Spinal cord (tissue), 10 donors: Measurements from ENCODE around the gene RNF144A. TPM values are rescaled to one million over a fixed set of nuclear protein-coding genes. Genes with fewer than 3 reads are reported as not detected.

Source experiments
- DNase-seq, 6 donors: peaks; one replicate each; pipeline versions ENCODE4 v3.0.0 to v3.0.0-alpha.2; 2013 to 2015; ENCODE audit warnings: low spot score in 6 of 6, low read depth in 4 of 6
- H3K27ac ChIP-seq: one replicate; pipeline ENCODE4 v1.5.1; 2013; ENCODE audit warnings: low read depth, low read length, control low read depth
- H3K27me3 ChIP-seq: one replicate; pipeline ENCODE4 v1.6.1; 2013; ENCODE audit warnings: low read length; ENCODE audit not compliant: control insufficient read depth, insufficient read depth
- H3K36me3 ChIP-seq: one replicate; pipeline ENCODE4 v1.6.1; 2013; ENCODE audit warnings: low read length; ENCODE audit not compliant: control insufficient read depth, insufficient read depth
- H3K4me1 ChIP-seq: one replicate; pipeline ENCODE4 v1.6.1; 2013; ENCODE audit warnings: low read length; ENCODE audit not compliant: control insufficient read depth, insufficient read depth
- H3K4me3 ChIP-seq: one replicate; pipeline ENCODE4 v1.5.1; 2013; ENCODE audit warnings: low read depth, low read length, control low read depth
- H3K9me3 ChIP-seq: one replicate; pipeline ENCODE4 v1.6.1; 2013; ENCODE audit warnings: low read length; ENCODE audit not compliant: control insufficient read depth, insufficient read depth
- WGBS: methylation state at CpG from one replicate; pipeline ENCODE4 v1.1.5; 2013; ENCODE audit warnings: missing lambda C conversion rate; ENCODE audit not compliant: insufficient coverage; 5-methylcytosine and 5-hydroxymethylcytosine counted together
- polyA plus RNA-seq, 2 donors: library from polyadenylated mRNA; unstranded; fragments of 120-200 nt; gene quantifications; one replicate each; pipeline ENCODE4 v1.2.1, GENCODE V29; 2013; ENCODE audit not compliant: insufficient read length in 2 of 2
- total RNA-seq, 2 donors: library from RNA; depleted of rRNA in 1 of 2; stranded (reverse); fragments of 120-200 nt in 1 of 2; fragments of >200 nt in 1 of 2; gene quantifications; one replicate each; pipeline versions ENCODE4 v1.2.3 to v1.2.4, GENCODE V29; 2013 to 2014
- donor health status: healthy.

Gene RNF144A
- total and polyA plus RNA-seq, 4 donors: 38.2 to 94.0 (median 76.7) TPM

DNA sequence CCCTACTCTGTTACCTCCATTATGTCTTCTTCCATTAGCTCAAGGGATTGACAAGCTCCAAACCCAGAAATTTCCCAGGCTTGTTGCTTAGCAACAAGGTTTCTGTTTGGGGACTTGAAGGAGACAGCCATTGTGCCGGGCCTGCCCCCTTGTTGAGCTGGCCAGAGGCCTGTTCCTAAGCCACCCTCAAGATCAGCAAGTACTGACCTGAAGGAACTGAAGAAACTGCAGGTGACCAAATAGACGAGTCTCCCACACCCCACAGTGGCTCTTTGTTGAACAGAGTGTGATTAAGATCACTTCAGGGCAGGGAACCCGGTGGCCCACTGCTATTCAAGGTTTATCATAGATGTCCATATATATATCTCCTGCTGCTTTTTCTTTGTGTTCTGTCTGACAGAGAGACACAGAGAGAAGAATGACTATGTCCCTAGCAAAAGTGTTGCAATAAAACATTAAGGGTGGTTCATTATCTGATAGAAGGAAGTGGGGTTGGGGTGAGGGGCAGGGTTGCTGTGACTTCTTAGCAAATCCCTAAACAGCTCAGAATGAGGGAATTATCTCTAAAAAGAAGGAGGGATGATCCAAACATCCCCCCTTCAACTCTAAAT, 69.2 kb downstream of the RNF144A start:
- Histone ChIP-seq H3K36me3 (no peaks in the 10 kb centered on the region), H3K4me3 (no peak overlapping the region), H3K27ac (peak overlapping the region; percentile 74), H3K27me3 (no peaks in the 10 kb centered on the region), H3K9me3 (no peaks in the 10 kb centered on the region), H3K4me1 (peaks cover 37% of the 10 kb centered on the region)
- 0% methylated on average over 2 of the region's 3 CpGs for WGBS
- peak in 3 of 6 donors; percentile 58 to 91 (median 81) for DNase-seq

DNA sequence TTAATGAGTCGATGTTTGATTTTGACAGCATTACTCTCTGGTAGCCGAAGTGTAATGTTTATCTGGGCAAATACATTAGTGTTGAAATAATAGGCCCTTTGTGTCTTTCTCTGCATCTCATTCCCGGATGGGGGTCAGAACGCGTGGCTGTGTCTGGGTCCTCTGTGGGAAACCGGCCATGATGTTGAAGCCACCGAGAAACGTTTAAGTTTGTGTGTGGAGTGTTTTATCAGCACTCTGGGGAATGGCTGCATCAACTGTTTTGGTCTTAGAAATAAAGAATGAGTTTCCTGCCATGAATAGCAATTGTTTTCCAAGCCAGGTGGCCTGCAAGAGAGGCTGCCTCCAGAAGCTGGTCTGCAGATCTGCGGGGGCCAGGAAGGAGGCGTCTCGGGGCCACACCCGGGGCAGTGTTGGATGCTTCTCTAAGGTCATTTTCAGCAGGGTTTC, 69.7 kb downstream of the RNF144A start:
- H3K4me3 ChIP-seq: no peak overlapping the region
- peak overlapping the region; percentile 74 for H3K27ac ChIP-seq
- peaks cover 37% of the 10 kb centered on the region for H3K4me1 ChIP-seq
- H3K27me3 ChIP-seq: no peaks in the 10 kb centered on the region
- H3K36me3 ChIP-seq: no peaks in the 10 kb centered on the region
- DNase-seq: peak in 2 of 6 donors; percentile 64 to 69
- WGBS: 14% methylated on average over 11 of the region's 12 CpGs
- no peaks in the 10 kb centered on the region for H3K9me3 ChIP-seq

DNA sequence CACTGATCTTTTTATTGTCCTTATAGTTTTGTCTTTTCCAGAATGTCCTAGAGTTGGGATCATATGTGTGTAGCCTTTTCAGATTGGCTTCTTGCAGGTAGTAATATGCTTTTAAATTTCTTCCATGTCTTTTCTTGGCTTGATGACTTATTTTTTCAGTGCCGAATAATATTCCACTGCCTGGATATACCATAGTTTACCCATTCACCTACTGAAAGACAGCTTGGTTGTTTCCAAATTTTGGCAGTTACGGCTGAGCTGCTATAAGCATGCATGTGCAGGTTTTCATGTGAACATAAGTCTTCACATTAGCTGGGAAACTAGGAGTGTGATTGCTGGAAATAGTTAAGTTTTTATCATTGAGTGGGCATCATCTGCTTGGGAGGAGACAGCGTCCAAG, 73.7 kb downstream of the RNF144A start:
- H3K36me3 ChIP-seq: peaks cover 3% of the 10 kb centered on the region
- H3K4me1 ChIP-seq: peaks cover 35% of the 10 kb centered on the region
- no peaks in the 10 kb centered on the region for H3K9me3 ChIP-seq
- H3K27me3 ChIP-seq: no peaks in the 10 kb centered on the region
- DNase-seq: no peak
- 50% methylated on average over 1 of the region's 3 CpGs for WGBS
- H3K27ac ChIP-seq: no peak overlapping the region
- no peak overlapping the region for H3K4me3 ChIP-seq

DNA sequence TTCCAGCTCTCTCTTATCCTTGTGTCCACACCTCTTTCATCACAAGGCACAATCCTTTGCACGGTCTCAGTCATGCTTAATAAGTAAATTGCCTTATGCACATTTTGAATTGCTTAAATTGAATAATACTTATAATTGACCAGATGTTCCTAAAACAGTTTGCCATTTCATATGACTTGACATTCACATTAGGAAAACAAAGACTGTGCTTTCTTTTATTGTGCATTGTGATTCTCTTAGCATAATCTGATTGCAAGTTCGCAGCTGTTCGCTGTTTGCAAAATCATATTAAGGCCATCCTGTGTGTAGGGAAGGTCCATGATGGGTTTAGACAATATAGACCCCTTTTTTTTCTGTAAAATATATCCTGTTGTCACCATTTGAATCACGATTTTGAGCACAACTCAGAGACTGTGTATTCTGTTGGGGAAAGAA, 75.6 kb downstream of the RNF144A start:
- 17% methylated on average over 1 of the region's 4 CpGs for WGBS
- no peak overlapping the region for H3K4me3 ChIP-seq
- peaks cover 17% of the 10 kb centered on the region for H3K4me1 ChIP-seq
- peak overlapping the region; percentile 53 for H3K27ac ChIP-seq
- H3K27me3 ChIP-seq: no peaks in the 10 kb centered on the region
- H3K36me3 ChIP-seq: peaks cover 11% of the 10 kb centered on the region
- no peaks in the 10 kb centered on the region for H3K9me3 ChIP-seq
- peak in 1 of 6 donors; percentile 59 for DNase-seq

DNA sequence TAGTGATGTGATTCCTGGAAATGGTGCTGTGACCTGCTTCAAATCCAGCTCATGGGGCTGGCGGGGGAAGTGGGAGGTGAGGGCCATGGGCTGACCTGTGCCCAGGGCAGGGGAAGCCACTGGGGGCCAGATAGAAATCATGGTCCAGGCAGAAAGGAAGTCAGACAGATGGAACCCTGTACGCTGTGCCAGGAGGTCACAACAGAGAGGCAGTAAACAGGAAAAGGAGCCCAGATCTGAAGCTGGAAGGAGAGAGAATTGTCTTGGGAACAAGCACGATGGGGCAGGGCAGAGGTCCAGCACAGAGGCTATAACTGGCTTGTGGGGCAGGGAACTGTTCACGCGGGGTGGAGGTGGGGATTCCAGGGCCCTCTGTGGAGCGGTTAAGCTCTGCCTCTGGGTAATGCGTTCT, 76.0 kb downstream of the RNF144A start:
- WGBS: 62% methylated on average over 6 of the region's 7 CpGs
- Histone ChIP-seq H3K9me3 (no peaks in the 10 kb centered on the region), H3K27ac (peak overlapping the region; percentile 53), H3K4me1 (peaks cover 17% of the 10 kb centered on the region), H3K36me3 (peaks cover 11% of the 10 kb centered on the region), H3K27me3 (no peaks in the 10 kb centered on the region), H3K4me3 (no peak overlapping the region)
- no peak for DNase-seq

DNA sequence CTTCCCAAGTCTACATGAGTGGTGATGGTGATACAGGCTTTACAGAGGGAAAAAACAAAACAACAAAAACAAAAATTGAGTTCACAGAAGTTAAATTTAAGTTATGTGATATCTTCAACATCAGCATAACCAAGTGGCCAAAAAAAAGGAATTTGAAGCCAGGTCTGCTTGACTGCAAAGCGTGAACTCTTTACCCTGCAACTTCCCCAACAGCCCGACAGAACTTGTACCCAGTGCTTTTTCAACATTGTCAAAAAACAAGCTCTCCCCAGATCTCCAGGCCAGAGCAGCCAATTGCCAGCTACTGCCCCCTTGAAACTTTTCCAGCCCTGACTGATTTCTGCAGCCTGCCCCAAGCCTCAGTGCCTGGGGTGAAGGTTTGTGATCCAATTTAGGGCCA, 76.7 kb downstream of the RNF144A start:
- DNase-seq: no peak
- Histone ChIP-seq H3K4me1 (peaks cover 19% of the 10 kb centered on the region), H3K9me3 (no peaks in the 10 kb centered on the region), H3K36me3 (peaks cover 13% of the 10 kb centered on the region), H3K27ac (no peak overlapping the region), H3K27me3 (no peaks in the 10 kb centered on the region), H3K4me3 (no peak overlapping the region)
- 50% methylated on average over 1 of the region's 2 CpGs for WGBS

DNA sequence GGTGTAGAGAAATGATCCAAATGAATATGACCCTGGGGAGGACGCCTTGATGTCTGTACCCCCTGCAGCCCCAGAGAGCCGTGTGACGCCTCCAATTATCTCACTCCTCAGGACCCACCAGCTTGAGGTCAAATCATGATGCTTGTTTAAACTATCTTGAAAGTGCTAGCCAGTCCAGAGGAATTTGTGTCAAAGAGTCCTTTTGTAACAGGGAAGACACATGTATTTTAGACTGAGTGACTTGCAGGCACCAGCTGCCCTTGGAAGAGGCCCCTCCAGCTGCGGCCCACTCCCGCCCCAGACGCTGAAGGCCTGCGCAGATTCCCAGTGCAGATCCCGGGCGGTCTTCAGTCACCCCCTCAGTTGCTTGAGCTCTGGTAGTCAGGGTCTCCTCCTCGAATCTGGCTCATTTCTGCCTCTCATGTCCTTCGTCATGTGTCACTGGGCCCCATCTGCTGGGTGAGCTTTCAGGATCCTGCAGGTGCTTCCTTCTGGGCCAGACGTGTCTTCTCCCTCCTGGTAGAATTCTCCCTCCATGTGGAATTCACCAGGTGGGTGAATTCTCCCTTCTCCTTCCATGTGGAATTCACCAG, 77.4 kb downstream of the RNF144A start:
- Histone ChIP-seq H3K36me3 (peaks cover 17% of the 10 kb centered on the region), H3K27ac (no peak overlapping the region), H3K9me3 (no peaks in the 10 kb centered on the region), H3K4me3 (no peak overlapping the region), H3K27me3 (no peaks in the 10 kb centered on the region), H3K4me1 (peaks cover 19% of the 10 kb centered on the region)
- 69% methylated on average over 9 of the region's 12 CpGs for WGBS
- DNase-seq: no peak

DNA sequence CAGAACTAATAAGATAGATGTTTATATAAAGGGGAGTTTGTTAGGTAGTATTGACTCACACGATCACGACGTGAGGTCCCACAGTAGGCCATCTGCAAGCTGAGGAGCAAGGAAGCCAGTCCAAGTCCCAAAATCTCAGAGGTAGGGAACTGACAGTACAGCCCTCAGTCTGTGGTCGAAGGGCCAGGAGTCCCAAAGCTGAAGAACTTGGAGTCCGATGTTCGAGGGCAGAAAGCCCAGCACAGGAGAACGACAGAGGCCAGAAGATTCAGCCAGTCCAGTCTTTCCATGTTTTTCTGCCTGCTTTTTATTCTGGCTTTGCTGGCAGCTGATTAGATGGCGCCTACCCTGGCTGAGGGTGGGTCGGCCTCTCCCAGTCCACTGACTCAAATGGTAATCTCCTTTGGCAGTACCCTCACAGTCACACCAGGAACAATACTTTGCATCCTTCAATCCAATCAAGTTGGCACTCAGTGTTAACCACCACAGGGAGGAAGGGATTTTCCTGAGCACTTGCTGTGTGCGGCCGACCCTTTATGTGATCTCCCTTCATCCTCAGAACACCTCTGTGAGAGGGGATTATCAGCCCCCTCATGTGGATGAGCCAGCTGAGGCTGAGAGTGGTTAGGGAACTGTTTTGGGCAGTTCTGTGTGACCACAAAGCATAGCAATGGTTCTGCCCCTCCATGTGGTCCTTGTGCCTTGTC, 78.3 kb downstream of the RNF144A start:
- no peak overlapping the region for H3K4me3 ChIP-seq
- H3K36me3 ChIP-seq: peaks cover 17% of the 10 kb centered on the region
- no peaks in the 10 kb centered on the region for H3K27me3 ChIP-seq
- H3K4me1 ChIP-seq: peaks cover 19% of the 10 kb centered on the region
- H3K27ac ChIP-seq: no peak overlapping the region
- WGBS: 78% methylated on average over 9 of the region's 11 CpGs
- DNase-seq: no peak
- no peaks in the 10 kb centered on the region for H3K9me3 ChIP-seq

DNA sequence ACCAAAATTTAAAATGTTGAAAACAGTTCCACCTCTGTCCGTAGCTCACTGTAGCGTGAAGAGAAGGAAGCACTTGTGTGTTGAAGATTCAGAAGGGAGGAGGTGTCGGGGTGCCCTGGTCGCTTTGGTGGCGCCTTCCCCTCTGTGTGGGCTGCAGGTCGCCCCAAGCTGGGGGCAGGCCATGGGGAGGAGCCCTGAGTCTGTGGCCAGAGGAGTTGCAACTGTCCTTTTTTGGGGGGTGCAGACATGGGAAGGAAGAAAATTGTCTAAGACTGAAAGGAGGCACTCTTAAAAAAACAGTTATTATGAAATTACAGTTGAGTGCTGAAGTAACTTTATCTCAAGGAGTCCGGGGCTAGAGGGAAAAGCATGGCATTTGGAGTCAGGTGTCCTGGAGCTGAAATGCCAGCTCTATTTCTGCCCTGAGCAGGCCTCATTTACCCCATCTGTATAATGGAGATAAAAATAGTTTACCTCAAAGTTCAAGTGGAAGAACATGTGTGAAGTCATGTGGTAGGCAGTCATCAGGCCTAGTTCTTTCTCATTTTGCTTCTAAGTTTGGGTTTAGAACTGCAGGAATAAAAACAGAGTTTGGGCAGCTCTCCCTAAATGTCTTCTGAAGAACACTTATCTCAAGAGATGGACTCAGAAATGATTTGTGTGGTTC, 82.1 kb downstream of the RNF144A start:
- 92% methylated on average over 6 of the region's 7 CpGs for WGBS
- H3K27me3 ChIP-seq: no peaks in the 10 kb centered on the region
- H3K9me3 ChIP-seq: no peaks in the 10 kb centered on the region
- H3K36me3 ChIP-seq: peaks cover 17% of the 10 kb centered on the region
- H3K4me3 ChIP-seq: no peak overlapping the region
- H3K4me1 ChIP-seq: peaks cover 8% of the 10 kb centered on the region
- no peak overlapping the region for H3K27ac ChIP-seq
- no peak for DNase-seq
